Osteocyte (in vitro differentiated cells): ENCODE data around the gene IDH3G. TPM values are rescaled to one million over a fixed set of nuclear protein-coding genes. Genes with fewer than 3 reads are reported as not detected.

Source experiments
- DNase-seq: peaks from one replicate; pipeline ENCODE4 v3.0.0; 2021; ENCODE audit warnings: mixed read lengths; ENCODE audit not compliant: unreplicated experiment; ENCODE audit errors: extremely low spot score
- H3K27ac Mint-ChIP-seq: one replicate; pipeline ENCODE4 v1.8.0; 2021; ENCODE audit warnings: mild to moderate bottlenecking, mixed read lengths; ENCODE audit not compliant: unreplicated experiment
- H3K27me3 Mint-ChIP-seq: one replicate; pipeline ENCODE4 v1.8.0; 2021; ENCODE audit warnings: mixed read lengths; ENCODE audit not compliant: unreplicated experiment
- H3K36me3 Mint-ChIP-seq: one replicate; pipeline ENCODE4 v1.8.0; 2021; ENCODE audit warnings: mixed read lengths; ENCODE audit not compliant: unreplicated experiment
- H3K4me1 Mint-ChIP-seq: one replicate; pipeline ENCODE4 v1.8.0; 2021; ENCODE audit warnings: mixed read lengths; ENCODE audit not compliant: unreplicated experiment
- H3K4me3 Mint-ChIP-seq: one replicate; pipeline ENCODE4 v1.8.0; 2021; ENCODE audit warnings: mild to moderate bottlenecking, moderate library complexity, mixed read lengths; ENCODE audit not compliant: unreplicated experiment
- H3K9me3 Mint-ChIP-seq: one replicate; pipeline ENCODE4 v1.8.0; 2021; ENCODE audit warnings: mixed read lengths; ENCODE audit not compliant: unreplicated experiment
- CTCF ChIP-seq: fragments of 200-600 bp; sonication (generic); IDR thresholded peaks from 2 replicates; pipeline ENCODE4 v1.5.0; 2021; ENCODE audit warnings: antibody characterized with exemption, mild to moderate bottlenecking, moderate library complexity
- total RNA-seq: library from RNA; stranded (reverse); gene quantifications from 2 replicates; pipeline ENCODE4 v1.2.1, GENCODE V29; 2021

The IDH3G gene
- total RNA-seq, 1 donor from 2014 or later, result 63.5 TPM

GRCh38 chrX:153769158-153769864 is 24.9 kb downstream of the IDH3G start:
- Mint-ChIP-seq H3K9me3 (no peaks in the 10 kb centered on the region), H3K27ac (no peak overlapping the region), H3K4me3 (no peak overlapping the region), H3K27me3 (no peaks in the 10 kb centered on the region), H3K36me3 (no peaks in the 10 kb centered on the region), H3K4me1 (peaks cover 13% of the 10 kb centered on the region)
- TF ChIP-seq CTCF, result no peak
- DNase-seq, result no peak

DNA sequence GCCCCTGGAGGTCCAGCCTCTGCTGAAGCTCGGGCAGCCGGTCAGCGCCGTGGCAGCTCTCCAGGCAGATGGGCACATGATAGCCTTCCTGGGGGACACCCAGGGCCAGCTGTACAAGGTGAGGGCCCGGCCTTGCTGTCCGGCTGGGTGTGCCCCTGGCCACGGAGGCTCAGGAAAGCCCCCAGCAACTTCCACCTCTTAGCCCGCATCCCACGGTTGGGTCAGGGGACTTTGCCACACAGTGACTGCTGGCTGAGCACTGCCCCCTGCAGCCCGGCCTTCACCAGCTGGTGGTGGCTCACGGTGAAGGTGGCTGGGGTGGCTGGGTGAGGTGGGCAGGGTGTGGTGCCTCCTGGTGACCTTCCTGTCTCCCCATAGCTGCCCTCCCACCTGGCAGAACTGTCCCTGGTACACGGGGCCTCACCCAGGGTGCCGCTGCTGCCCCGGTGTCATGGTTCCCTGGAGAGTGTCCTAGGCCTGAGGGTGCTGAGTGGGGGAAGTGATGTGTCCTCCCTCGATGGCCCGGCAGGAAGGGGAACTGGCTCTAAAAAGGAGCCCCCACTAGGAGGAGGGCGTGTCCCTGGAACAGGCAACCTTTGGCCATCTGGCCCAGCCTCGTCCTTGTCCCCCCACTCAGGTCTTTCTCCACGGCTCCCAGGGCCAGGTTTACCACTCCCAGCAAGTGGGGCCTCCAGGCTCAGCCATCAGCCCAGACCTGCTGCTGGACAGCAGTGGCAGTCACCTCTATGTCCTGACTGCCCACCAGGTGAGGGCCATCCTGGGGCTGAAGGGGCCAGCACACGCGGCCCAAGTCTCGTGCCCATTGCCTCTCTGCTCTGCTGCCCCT is 25.6 kb downstream of the IDH3G start:
- Mint-ChIP-seq H3K9me3 (no peaks in the 10 kb centered on the region), H3K36me3 (no peaks in the 10 kb centered on the region), H3K27ac (no peak overlapping the region), H3K27me3 (no peaks in the 10 kb centered on the region), H3K4me1 (peaks cover 17% of the 10 kb centered on the region), H3K4me3 (no peak overlapping the region)
- TF ChIP-seq CTCF, result no peak
- DNase-seq, result no peak

DNA sequence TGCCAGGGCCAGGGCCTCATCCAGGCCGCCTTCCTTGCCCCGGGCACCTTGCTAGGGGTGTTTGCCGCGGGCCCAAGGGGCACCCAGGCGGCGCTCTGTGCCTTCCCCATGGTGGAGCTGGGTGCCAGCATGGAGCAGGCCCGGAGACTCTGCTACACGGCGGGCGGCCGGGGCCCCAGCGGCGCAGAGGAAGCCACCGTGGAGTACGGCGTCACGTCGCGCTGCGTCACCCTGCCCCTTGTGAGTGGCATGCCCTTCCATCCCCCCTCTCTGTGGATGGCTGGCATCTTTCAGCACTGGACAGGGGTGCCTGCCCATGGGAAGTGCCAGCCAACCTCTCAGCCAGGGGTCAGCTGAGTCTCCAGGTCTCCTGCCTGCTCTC is 26.5 kb downstream of the IDH3G start:
- Mint-ChIP-seq H3K36me3 (no peaks in the 10 kb centered on the region), H3K27me3 (no peaks in the 10 kb centered on the region), H3K9me3 (no peaks in the 10 kb centered on the region), H3K27ac (no peak overlapping the region), H3K4me1 (peaks cover 17% of the 10 kb centered on the region), H3K4me3 (no peak overlapping the region)
- no peak for TF ChIP-seq CTCF
- DNase-seq, result no peak

DNA sequence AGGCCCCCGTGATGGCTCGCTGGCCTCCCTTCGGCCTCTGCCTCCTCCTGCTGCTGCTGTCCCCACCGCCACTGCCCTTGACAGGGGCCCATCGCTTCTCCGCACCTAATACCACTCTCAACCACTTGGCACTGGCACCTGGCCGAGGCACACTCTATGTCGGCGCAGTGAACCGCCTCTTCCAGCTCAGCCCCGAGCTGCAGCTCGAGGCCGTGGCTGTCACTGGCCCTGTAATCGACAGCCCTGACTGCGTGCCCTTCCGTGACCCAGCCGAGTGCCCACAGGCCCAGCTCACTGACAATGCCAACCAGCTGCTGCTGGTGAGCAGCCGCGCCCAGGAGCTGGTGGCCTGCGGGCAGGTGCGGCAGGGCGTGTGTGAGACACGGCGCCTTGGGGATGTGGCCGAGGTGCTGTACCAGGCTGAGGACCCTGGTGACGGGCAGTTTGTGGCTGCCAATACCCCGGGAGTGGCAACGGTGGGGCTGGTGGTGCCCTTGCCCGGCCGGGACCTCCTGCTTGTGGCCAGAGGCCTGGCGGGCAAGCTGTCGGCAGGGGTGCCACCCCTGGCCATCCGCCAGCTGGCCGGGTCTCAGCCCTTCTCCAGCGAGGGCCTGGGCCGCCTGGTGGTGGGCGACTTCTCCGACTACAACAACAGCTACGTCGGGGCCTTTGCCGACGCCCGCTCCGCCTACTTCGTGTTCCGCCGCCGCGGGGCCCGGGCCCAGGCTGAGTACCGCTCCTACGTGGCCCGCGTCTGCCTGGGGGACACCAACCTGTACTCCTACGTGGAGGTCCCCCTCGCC is 27.1 kb downstream of the IDH3G start:
- H3K4me1 Mint-ChIP-seq, result peaks cover 17% of the 10 kb centered on the region
- no peaks in the 10 kb centered on the region for H3K9me3 Mint-ChIP-seq
- no peak overlapping the region for H3K4me3 Mint-ChIP-seq
- no peak for DNase-seq
- no peaks in the 10 kb centered on the region for H3K36me3 Mint-ChIP-seq
- no peak for TF ChIP-seq CTCF
- no peaks in the 10 kb centered on the region for H3K27me3 Mint-ChIP-seq
- H3K27ac Mint-ChIP-seq, result no peak overlapping the region
